ENCODE measurements around the gene SMIM38. TPM values are rescaled to one million over a fixed set of nuclear protein-coding genes. Genes with fewer than 3 reads are reported as not detected.

The SMIM38 gene
- total and polyA plus RNA-seq, 10 donors: 0.02 to 2.0 (median 0.93) TPM

- Histone ChIP-seq H3K36me3 (peaks cover 0 to 7% (median 0%) of the 10 kb centered on the region in 6 donors), H3K4me3 (no peak overlapping the region), H3K9me3 (peaks cover 0 to 5% (median 0%) of the 10 kb centered on the region in 8 donors), H3K4me1 (no peaks in the 10 kb centered on the region), H3K27me3 (replicated peaks in 1 of 7) (no peaks in the 10 kb centered on the region), H3K27ac (no peak overlapping the region)
- WGBS, 5 donors: 79 to 91% (median 90%) methylated on average over 20 of the region's 20 CpGs
- TF ChIP-seq, protein P1, sequence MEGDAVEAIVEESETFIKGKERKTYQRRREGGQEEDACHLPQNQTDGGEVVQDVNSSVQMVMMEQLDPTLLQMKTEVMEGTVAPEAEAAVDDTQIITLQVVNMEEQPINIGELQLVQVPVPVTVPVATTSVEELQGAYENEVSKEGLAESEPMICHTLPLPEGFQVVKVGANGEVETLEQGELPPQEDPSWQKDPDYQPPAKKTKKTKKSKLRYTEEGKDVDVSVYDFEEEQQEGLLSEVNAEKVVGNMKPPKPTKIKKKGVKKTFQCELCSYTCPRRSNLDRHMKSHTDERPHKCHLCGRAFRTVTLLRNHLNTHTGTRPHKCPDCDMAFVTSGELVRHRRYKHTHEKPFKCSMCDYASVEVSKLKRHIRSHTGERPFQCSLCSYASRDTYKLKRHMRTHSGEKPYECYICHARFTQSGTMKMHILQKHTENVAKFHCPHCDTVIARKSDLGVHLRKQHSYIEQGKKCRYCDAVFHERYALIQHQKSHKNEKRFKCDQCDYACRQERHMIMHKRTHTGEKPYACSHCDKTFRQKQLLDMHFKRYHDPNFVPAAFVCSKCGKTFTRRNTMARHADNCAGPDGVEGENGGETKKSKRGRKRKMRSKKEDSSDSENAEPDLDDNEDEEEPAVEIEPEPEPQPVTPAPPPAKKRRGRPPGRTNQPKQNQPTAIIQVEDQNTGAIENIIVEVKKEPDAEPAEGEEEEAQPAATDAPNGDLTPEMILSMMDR (IDR thresholded peaks at IDR 0.05 in 8 of 11, conservative IDR thresholded peaks at IDR 0.05 in 3 of 11): no peak
- TF ChIP-seq POLR2A (IDR thresholded peaks at IDR 0.05): no peak
- TF ChIP-seq POLR2AphosphoS5 (IDR thresholded peaks at IDR 0.05): no peak
- intact Hi-C loops (cut with DNase I; ENCODE audit: low total_unique reads): no loop called here
- DNase-seq: no peak
Observed at GRCh38 chr11:69111624-69112542, 43.9 kb upstream of the SMIM38 start.

- WGBS, 5 donors: 80 to 84% (median 83%) methylated on average over 10 of the region's 10 CpGs
- no peak for DNase-seq
- H3K9me3 ChIP-seq: no peaks in the 10 kb centered on the region
- intact Hi-C loops (cut with DNase I; ENCODE audit: low total_unique reads): no loop called here
- H3K4me3 ChIP-seq: no peak overlapping the region
- H3K36me3 ChIP-seq: peaks cover 0 to 6% (median 0%) of the 10 kb centered on the region in 6 donors
- TF ChIP-seq POLR2AphosphoS5 (IDR thresholded peaks at IDR 0.05): no peak
- no peak for TF ChIP-seq POLR2A (IDR thresholded peaks at IDR 0.05)
- TF ChIP-seq, protein P1 (IDR thresholded peaks at IDR 0.05 in 8 of 11, conservative IDR thresholded peaks at IDR 0.05 in 3 of 11): no peak
- H3K27me3 ChIP-seq (replicated peaks in 1 of 7): no peaks in the 10 kb centered on the region
- no peak overlapping the region for H3K27ac ChIP-seq
- no peaks in the 10 kb centered on the region for H3K4me1 ChIP-seq
Observed at GRCh38 chr11:69113226-69113625, 42.5 kb upstream of the SMIM38 start.

DNA sequence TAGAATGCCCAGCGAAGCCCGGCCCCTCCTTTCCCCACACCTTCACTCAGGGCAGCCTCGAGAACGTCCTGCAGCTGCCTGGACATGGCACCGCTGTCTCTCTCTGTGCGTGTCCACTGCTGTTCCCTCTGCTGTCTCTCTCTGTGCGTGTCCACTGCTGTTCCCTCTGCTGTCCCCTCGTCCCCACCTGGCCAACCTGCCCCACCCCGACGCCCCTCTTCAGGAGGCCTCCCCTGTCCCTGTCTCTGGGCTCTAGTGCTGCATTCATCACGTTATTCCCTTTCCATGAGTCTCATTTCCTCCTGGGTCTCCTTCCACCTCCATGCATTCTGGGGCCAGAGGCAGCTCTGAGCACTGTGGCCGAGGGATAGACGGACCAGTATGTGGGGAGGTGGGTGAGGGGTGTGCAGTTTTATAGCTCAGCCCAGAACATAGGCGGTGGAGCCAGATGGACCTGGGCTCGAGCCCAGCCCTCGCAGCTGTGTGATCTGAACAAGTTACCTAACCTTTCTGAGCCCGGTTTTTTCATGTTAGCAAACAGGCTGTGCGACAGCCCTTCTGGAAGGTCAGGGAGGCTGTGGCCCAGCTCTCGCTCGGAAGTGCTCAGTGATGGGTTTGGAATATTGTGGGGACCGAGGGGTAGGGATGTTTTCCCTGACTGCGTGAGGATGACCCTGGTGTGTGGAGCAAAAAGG lies 41.9 kb upstream of the SMIM38 start:
- WGBS, 5 donors: 86 to 91% (median 88%) methylated on average over 22 of the region's 22 CpGs
- no peak for TF ChIP-seq POLR2AphosphoS5 (IDR thresholded peaks at IDR 0.05)
- no peak for TF ChIP-seq POLR2A (IDR thresholded peaks at IDR 0.05)
- TF ChIP-seq, protein P1 (IDR thresholded peaks at IDR 0.05 in 8 of 11, conservative IDR thresholded peaks at IDR 0.05 in 3 of 11): no peak

DNA sequence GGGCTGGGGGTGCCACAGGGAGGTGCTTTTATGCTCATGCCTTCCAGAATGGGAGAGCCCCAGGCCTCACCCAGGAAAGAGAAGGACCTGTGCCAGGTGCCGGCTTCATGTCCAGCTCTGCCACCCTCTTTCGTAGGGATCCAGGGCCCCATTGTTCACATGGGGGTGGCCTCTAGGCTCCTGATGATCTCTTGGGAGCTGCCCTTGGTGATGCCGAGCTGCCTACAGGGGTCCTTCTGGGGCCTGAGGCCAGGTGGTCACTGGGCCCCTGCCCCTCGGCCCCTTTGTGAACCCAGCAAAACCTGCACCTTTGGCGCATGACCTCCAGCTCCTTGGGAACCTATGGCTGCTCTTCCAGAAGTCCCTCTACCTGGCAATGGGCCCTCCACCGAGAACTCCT lies 41.4 kb upstream of the SMIM38 start:
- no peak overlapping the region for H3K4me3 ChIP-seq
- no peak for DNase-seq
- H3K4me1 ChIP-seq: no peaks in the 10 kb centered on the region
- WGBS, 5 donors: 73 to 96% (median 89%) methylated on average over 4 to 6 of the region's 6 CpGs
- no peaks in the 10 kb centered on the region for H3K36me3 ChIP-seq
- H3K9me3 ChIP-seq: peaks cover 0 to 7% (median 3%) of the 10 kb centered on the region in 8 donors
- intact Hi-C loops (cut with DNase I; ENCODE audit: low total_unique reads): no loop called here
- no peak overlapping the region for H3K27ac ChIP-seq
- no peak for TF ChIP-seq POLR2AphosphoS5 (IDR thresholded peaks at IDR 0.05)
- TF ChIP-seq POLR2A (IDR thresholded peaks at IDR 0.05): no peak
- TF ChIP-seq, protein P1 (IDR thresholded peaks at IDR 0.05 in 8 of 11, conservative IDR thresholded peaks at IDR 0.05 in 3 of 11): no peak
- H3K27me3 ChIP-seq (replicated peaks in 1 of 7): no peaks in the 10 kb centered on the region

More for the DNA sequence above, 41.9 kb upstream of the SMIM38 start:
- no peak for DNase-seq
- Histone ChIP-seq H3K27ac (no peak overlapping the region), H3K9me3 (peaks cover 0 to 1% (median 0%) of the 10 kb centered on the region in 8 donors), H3K27me3 (replicated peaks in 1 of 7) (no peaks in the 10 kb centered on the region), H3K36me3 (peaks cover 0 to under 1% (median 0%) of the 10 kb centered on the region in 6 donors), H3K4me1 (no peaks in the 10 kb centered on the region), H3K4me3 (no peak overlapping the region)
- intact Hi-C loops (cut with DNase I; ENCODE audit: low total_unique reads): no loop called here

Measured in spleen (tissue), 11 donors.